K562 (cell line): ENCODE results near the gene CCDC116. TPM values are rescaled to one million over a fixed set of nuclear protein-coding genes. Genes with fewer than 3 reads are reported as not detected.
A peak's percentile ranks its signal among the peaks of the same experiment; 100 is the strongest.

ENCODE experiments used
- BCL6 ChIP-seq: fragments of 250-450 bp; sonication (Bioruptor Pico); IDR thresholded peaks from 2 replicates; pipeline ENCODE4 v1.4.0; 2020
- CBX3 ChIP-seq, 2 experiments: IDR thresholded peaks; 1 replicate in 1 of 2; 2 replicates in 1 of 2; pipeline ENCODE4 v1.6.1; 2012; ENCODE audit warnings: inconsistent platforms in 2 of 2, low read length in 2 of 2, borderline replicate concordance in 1 of 2, control low read depth in 1 of 2
- MCM2 ChIP-seq: fragments of 450-650 bp; IDR thresholded peaks from 2 replicates; pipeline ENCODE4 v1.6.1; 2017; ENCODE audit warnings: low read depth, mild to moderate bottlenecking
- NCOA6 ChIP-seq: fragments of 450-650 bp; IDR thresholded peaks from 2 replicates; pipeline ENCODE4 v1.6.1; 2017; ENCODE audit warnings: mild to moderate bottlenecking
- RAD21 ChIP-seq, 2 experiments: fragments of 250-450 bp in 1 of 2; fragments of 450-650 bp in 1 of 2; sonication (Bioruptor Pico) in 1 of 2; formaldehyde crosslinking in 1 of 2; IDR thresholded peaks in 1 of 2; conservative IDR thresholded peaks in 1 of 2; 2 replicates each; pipeline versions ENCODE4 v1.4.0 to v1.8.0; 2020 to 2022; ENCODE audit warnings: mild to moderate bottlenecking in 2 of 2, moderate library complexity in 1 of 2
- RCOR1 ChIP-seq, 2 experiments: IDR thresholded peaks; 2 replicates each; pipeline ENCODE4 v1.6.1; 2012; ENCODE audit warnings: low read depth in 2 of 2, low read length in 2 of 2, borderline replicate concordance in 1 of 2, improper control_type of control experiment in 1 of 2
- SETDB1 ChIP-seq: IDR thresholded peaks from one replicate; pipeline ENCODE4 v1.6.1; 2012; ENCODE audit warnings: low read length, control low read depth, inconsistent platforms
- SIN3A ChIP-seq, 2 experiments: fragments of 150-350 bp in 1 of 2; IDR thresholded peaks; 2 replicates each; pipeline ENCODE4 v1.6.1; 2011 to 2016; ENCODE audit warnings: borderline replicate concordance in 2 of 2, low read depth in 2 of 2, low read length in 2 of 2, mild to moderate bottlenecking in 2 of 2, moderate library complexity in 2 of 2; ENCODE audit not compliant: control insufficient read depth in 1 of 2
- SIRT6 ChIP-seq: IDR thresholded peaks from one replicate; pipeline ENCODE4 v1.6.1; 2012; ENCODE audit warnings: low read depth, mild to moderate bottlenecking, control low read depth, inconsistent platforms, low read length, moderate library complexity
- SRF ChIP-seq, 2 experiments: fragments of 250-450, 450-650 bp in 1 of 2; sonication (Bioruptor Pico) in 1 of 2; sonication (generic) in 1 of 2; formaldehyde crosslinking; IDR thresholded peaks; 2 replicates each; pipeline versions ENCODE4 v1.5.0 to v1.5.1; 2020 to 2022; ENCODE audit warnings: mild to moderate bottlenecking in 1 of 2, missing genetic modification reagents in 1 of 2
- SRSF3 ChIP-seq: fragments of 200-400 bp; formaldehyde crosslinking; IDR thresholded peaks from 2 replicates; pipeline ENCODE4 v1.6.1; 2016; ENCODE audit warnings: mild to moderate bottlenecking, low read length, moderate library complexity; ENCODE audit not compliant: insufficient read depth
- STAG1 ChIP-seq: sonication (generic); formaldehyde crosslinking; IDR thresholded peaks from 2 replicates; pipeline ENCODE4 v1.5.0; 2020; ENCODE audit warnings: missing genetic modification reagents, borderline replicate concordance
- TGIF2 ChIP-seq: sonication (generic); formaldehyde crosslinking; IDR thresholded peaks from 2 replicates; pipeline ENCODE4 v1.8.1; 2022; ENCODE audit warnings: mild to moderate bottlenecking, missing genetic modification reagents, moderate library complexity
- ZFP30 ChIP-seq: fragments of 250-450 bp; sonication (Bioruptor Pico); IDR thresholded peaks from 2 replicates; pipeline ENCODE4 v1.8.0; 2022; ENCODE audit warnings: moderate library complexity, mild to moderate bottlenecking, inconsistent platforms, borderline replicate concordance
- ZNF121 ChIP-seq: sonication (generic); formaldehyde crosslinking; conservative IDR thresholded peaks from 2 replicates; pipeline ENCODE4 v1.8.0; 2022; ENCODE audit warnings: missing genetic modification reagents
- ZNF41 ChIP-seq: fragments of 250-450 bp; sonication (Bioruptor Pico); conservative IDR thresholded peaks from 2 replicates; pipeline ENCODE4 v1.4.0; 2020; ENCODE audit warnings: mild to moderate bottlenecking
- ZNF584 ChIP-seq: fragments of 200-800 bp; sonication (Bioruptor generic); IDR thresholded peaks from 2 replicates; pipeline ENCODE4 v1.6.1; 2016; ENCODE audit warnings: low read depth, mild to moderate bottlenecking, missing genetic modification characterization, missing compliant biosample characterization
- ZNF780A ChIP-seq: fragments of 250-450 bp; sonication (Bioruptor Pico); IDR thresholded peaks from 2 replicates; pipeline ENCODE4 v1.5.0; 2021; ENCODE audit warnings: mild to moderate bottlenecking
- polyA plus RNA-seq, 8 experiments: library from polyadenylated mRNA; depleted of rRNA in 4 of 8; stranded (reverse) in 5 of 8; unstranded in 3 of 8; fragments of >200 nt; fragmentation: Nextera tagmentation in 2 of 8; fragmentation: Illumina TruSeq in 1 of 8; extraction: Ambion mirVana in 2 of 8; extraction: Trizol in 1 of 8; gene quantifications; 2 replicates each; pipeline versions ENCODE4 v1.2.1 to v1.2.3, GENCODE V29; 2011 to 2014; ENCODE audit warnings: inconsistent platforms in 1 of 8, missing spikeins in 1 of 8
- total RNA-seq, 7 experiments: library from RNA; depleted of rRNA in 6 of 7; stranded (reverse); fragments of >200 nt in 6 of 7; fragmentation: Illumina TruSeq in 2 of 7; extraction: Trizol in 2 of 7; gene quantifications; 2 replicates each; pipeline versions ENCODE4 v1.2.1 to v1.2.3, GENCODE V29; 2011 to 2021; ENCODE audit warnings: low replicate concordance in 1 of 7
- TF ChIP-seq, protein P1 (sequence below): fragments of 450-650 bp; IDR thresholded peaks from 2 replicates; pipeline ENCODE4 v1.6.1; 2016; ENCODE audit warnings: mild to moderate bottlenecking
- TF ChIP-seq, protein P2 (sequence below): fragments of 200-800 bp; sonication (Bioruptor generic); IDR thresholded peaks from 2 replicates; pipeline ENCODE4 v1.6.1; 2017; ENCODE audit warnings: missing genetic modification characterization, missing compliant biosample characterization

The CCDC116 gene
- total and polyA plus RNA-seq, 9 of the 15 experiments (the other 6 are each of a cell fraction or from before 2014, with no cell fraction given): 1.6 to 11.3 (median 4.7) TPM

DNA sequence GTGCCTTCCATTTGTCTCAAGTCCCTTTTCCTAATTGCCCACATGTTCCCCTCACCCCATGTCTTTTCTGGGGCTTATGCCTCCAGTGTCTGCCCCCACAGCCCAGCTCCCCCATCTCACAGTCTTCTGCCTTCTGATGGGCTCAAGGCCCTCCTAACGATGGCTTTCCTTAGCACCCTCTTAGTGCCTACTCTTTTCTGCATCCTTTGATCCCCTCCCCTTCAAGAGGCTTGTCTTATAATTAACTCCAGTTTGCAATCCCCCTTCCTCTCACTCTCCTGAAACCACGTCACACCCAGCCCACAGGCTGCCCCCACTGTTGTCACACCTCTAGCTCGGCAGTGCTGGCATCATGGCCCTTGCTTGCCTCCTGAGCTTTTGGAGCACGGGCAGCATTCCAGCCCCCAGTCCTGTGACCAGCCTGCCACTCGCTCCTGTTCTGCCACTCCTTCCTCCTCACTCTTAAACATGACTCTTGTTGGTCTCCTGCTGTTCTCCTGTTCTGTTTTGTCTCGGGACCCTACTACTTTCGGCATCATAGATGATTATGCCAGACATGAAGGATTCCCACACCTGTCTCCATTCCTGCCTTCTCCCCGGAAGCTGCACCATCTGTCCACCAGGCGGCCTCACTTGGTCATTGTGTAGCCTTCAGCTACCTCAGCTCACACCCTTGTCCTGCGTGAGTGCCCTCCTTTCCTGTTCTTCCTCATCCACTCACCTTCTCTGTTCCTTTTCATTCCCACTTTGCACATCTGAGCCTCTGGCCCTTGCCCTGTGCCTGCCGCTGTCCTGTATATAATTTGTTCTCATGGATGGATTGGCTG lies 38.9 kb upstream of the CCDC116 start (continued):
- TF ChIP-seq TGIF2 (CRISPR knock-in tag) (no peak), SRSF3 (0 out of 2 replicates have a peak, but pooled peaks have one; percentile 21), SRF (CRISPR knock-in tag; IDR thresholded peaks at IDR 0.05) (peak in 1 of 2 experiments; percentile 48; a peak in 1 of 4 replicates), SIRT6 (peak; percentile 74), RCOR1 (IDR thresholded peaks at IDR 0.05; ENCODE audit: borderline replicate concordance in 1 of 2, low read depth in 2 of 2, low read length in 2 of 2) (peak in 1 of 2 experiments; percentile 65; a peak in 1 of 4 replicates), STAG1 (CRISPR knock-in tag) (no peak), CBX3 (IDR thresholded peaks at IDR 0.05; ENCODE audit: borderline replicate concordance in 1 of 2, low read length in 2 of 2) (peak in 1 of 2 experiments; percentile 0; a peak in 1 of 3 replicates), NCOA6 (no peak), SIN3A (IDR thresholded peaks at IDR 0.05; ENCODE audit: borderline replicate concordance in 2 of 2, control insufficient read depth in 1 of 2, low read depth in 2 of 2, low read length in 2 of 2) (0 out of 4 replicates have a peak, but pooled peaks have one; percentile 55 to 63), SETDB1 (peak; percentile 50), ZNF584 (no peak), ZNF41 (CRISPR knock-in tag) (no peak), ZNF121 (CRISPR knock-in tag) (no peak), ZNF780A (CRISPR knock-in tag) (no peak), RAD21 (CRISPR knock-in tag; conservative IDR thresholded peaks at IDR 0.05 in 1 of 2, IDR thresholded peaks at IDR 0.05 in 1 of 2) (peak; percentile 53 to 97; a peak in 3 of 4 replicates), ZFP30 (CRISPR knock-in tag) (no peak), BCL6 (CRISPR knock-in tag) (no peak), MCM2 (no peak)
- TF ChIP-seq, protein P1, sequence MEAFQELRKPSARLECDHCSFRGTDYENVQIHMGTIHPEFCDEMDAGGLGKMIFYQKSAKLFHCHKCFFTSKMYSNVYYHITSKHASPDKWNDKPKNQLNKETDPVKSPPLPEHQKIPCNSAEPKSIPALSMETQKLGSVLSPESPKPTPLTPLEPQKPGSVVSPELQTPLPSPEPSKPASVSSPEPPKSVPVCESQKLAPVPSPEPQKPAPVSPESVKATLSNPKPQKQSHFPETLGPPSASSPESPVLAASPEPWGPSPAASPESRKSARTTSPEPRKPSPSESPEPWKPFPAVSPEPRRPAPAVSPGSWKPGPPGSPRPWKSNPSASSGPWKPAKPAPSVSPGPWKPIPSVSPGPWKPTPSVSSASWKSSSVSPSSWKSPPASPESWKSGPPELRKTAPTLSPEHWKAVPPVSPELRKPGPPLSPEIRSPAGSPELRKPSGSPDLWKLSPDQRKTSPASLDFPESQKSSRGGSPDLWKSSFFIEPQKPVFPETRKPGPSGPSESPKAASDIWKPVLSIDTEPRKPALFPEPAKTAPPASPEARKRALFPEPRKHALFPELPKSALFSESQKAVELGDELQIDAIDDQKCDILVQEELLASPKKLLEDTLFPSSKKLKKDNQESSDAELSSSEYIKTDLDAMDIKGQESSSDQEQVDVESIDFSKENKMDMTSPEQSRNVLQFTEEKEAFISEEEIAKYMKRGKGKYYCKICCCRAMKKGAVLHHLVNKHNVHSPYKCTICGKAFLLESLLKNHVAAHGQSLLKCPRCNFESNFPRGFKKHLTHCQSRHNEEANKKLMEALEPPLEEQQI: no peak
- TF ChIP-seq, protein P2, sequence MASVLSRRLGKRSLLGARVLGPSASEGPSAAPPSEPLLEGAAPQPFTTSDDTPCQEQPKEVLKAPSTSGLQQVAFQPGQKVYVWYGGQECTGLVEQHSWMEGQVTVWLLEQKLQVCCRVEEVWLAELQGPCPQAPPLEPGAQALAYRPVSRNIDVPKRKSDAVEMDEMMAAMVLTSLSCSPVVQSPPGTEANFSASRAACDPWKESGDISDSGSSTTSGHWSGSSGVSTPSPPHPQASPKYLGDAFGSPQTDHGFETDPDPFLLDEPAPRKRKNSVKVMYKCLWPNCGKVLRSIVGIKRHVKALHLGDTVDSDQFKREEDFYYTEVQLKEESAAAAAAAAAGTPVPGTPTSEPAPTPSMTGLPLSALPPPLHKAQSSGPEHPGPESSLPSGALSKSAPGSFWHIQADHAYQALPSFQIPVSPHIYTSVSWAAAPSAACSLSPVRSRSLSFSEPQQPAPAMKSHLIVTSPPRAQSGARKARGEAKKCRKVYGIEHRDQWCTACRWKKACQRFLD: 0 out of 2 replicates have a peak, but pooled peaks have one; percentile 42
